ENCODE data around the gene SAXO1.

DNA sequence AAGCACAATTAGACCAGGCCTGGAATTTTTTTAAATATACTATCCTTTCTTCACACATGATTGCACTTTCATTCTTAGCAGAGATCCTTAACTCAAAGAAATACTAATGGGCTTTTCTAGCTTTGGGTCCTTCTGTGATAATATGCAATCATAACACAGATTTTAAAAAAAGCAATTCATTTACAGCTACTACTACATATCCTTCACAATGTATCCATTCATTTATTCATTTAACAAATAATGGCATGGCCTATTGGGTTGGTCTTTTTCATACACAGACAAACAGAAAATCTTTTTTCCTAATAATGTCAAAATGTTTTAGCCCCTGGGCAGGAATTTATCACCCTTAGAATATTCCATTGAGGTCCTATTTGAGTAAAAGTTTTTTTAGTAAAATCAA, 47.0 kb downstream of the SAXO1 start:
- TF ChIP-seq, protein P1, sequence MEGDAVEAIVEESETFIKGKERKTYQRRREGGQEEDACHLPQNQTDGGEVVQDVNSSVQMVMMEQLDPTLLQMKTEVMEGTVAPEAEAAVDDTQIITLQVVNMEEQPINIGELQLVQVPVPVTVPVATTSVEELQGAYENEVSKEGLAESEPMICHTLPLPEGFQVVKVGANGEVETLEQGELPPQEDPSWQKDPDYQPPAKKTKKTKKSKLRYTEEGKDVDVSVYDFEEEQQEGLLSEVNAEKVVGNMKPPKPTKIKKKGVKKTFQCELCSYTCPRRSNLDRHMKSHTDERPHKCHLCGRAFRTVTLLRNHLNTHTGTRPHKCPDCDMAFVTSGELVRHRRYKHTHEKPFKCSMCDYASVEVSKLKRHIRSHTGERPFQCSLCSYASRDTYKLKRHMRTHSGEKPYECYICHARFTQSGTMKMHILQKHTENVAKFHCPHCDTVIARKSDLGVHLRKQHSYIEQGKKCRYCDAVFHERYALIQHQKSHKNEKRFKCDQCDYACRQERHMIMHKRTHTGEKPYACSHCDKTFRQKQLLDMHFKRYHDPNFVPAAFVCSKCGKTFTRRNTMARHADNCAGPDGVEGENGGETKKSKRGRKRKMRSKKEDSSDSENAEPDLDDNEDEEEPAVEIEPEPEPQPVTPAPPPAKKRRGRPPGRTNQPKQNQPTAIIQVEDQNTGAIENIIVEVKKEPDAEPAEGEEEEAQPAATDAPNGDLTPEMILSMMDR (IDR thresholded peaks at IDR 0.05): no peak
- TF ChIP-seq POLR2AphosphoS5 (IDR thresholded peaks at IDR 0.05; ENCODE audit: low read depth, low read length): no peak
- TF ChIP-seq, protein P2, sequence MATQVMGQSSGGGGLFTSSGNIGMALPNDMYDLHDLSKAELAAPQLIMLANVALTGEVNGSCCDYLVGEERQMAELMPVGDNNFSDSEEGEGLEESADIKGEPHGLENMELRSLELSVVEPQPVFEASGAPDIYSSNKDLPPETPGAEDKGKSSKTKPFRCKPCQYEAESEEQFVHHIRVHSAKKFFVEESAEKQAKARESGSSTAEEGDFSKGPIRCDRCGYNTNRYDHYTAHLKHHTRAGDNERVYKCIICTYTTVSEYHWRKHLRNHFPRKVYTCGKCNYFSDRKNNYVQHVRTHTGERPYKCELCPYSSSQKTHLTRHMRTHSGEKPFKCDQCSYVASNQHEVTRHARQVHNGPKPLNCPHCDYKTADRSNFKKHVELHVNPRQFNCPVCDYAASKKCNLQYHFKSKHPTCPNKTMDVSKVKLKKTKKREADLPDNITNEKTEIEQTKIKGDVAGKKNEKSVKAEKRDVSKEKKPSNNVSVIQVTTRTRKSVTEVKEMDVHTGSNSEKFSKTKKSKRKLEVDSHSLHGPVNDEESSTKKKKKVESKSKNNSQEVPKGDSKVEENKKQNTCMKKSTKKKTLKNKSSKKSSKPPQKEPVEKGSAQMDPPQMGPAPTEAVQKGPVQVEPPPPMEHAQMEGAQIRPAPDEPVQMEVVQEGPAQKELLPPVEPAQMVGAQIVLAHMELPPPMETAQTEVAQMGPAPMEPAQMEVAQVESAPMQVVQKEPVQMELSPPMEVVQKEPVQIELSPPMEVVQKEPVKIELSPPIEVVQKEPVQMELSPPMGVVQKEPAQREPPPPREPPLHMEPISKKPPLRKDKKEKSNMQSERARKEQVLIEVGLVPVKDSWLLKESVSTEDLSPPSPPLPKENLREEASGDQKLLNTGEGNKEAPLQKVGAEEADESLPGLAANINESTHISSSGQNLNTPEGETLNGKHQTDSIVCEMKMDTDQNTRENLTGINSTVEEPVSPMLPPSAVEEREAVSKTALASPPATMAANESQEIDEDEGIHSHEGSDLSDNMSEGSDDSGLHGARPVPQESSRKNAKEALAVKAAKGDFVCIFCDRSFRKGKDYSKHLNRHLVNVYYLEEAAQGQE (IDR thresholded peaks at IDR 0.05; ENCODE audit: insufficient read depth in 1 of 2, low read depth in 2 of 2, low read length in 1 of 2): no peak
- no peak for TF ChIP-seq SIN3A (IDR thresholded peaks at IDR 0.05; ENCODE audit: borderline replicate concordance, insufficient read depth, low read depth, low read length)
- TF ChIP-seq TCF7L2 (IDR thresholded peaks at IDR 0.05; ENCODE audit: low read depth, low read length): no peak
